Measurements from ENCODE around the gene SKOR2.
A peak's percentile ranks its signal among the peaks of the same experiment; 100 is the strongest.
"Not testable (repeated sequence)": the region's sequence is repeated elsewhere in the genome, so short reads cannot be mapped to it uniquely, and the experiment has no call there.

Gene SKOR2

GRCh38 chr18:47187721-47188120 is 63.7 kb downstream of the SKOR2 start:
- no peak for DNase-seq

DNA sequence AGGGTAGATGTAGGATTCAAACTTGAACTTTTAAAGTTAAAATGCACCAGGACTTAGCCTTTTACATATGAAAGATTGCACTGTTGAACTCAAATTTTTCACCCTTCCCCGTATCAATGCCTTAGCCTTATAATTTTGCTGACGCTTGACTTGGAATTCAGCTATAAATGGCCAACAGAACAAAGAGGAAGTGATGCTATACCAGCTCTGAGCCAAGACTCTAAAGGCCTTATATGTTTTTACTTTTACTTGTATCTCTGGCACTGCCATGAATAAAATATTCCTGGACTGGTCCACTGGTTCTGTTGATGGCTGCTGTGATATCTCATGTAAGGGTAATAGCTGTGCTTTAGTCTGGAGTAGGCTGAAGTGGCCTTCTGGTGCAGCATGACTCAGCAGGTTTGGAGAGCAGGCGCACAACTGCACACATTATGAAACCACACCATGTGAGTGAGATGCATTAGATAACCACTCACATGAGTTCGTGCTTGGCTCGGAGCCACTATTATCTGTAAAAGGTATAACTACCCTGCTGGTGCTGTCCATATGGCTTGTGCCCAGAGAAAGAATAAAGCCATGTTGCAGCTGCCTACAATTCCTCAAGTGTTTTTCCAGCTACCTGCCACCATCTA is 66.9 kb downstream of the SKOR2 start:
- no peak for DNase-seq

DNA sequence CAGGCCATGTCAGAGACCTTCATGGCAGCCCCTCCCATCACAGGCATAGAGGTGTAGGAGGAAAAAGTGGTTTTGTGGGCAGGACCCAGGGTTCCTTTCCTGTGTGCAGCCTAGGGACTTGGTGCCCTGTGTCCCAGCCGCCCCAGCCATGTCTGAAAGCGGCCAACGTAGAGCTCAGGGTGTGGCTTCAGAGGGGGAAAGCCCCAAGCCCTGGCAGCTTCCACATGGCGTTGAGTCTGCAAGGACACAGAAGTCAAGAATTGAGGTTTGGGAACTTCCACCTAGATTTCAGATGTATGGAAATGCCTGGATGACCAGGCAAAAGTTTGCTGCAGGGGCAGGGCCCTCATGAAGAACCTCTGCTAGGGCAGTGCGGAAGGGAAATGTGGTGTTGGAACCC is 69.3 kb downstream of the SKOR2 start:
- DNase-seq = not testable (repeated sequence)

- no peak for DNase-seq
Observed at GRCh38 chr18:47180765-47181164, 70.7 kb downstream of the SKOR2 start.

DNA sequence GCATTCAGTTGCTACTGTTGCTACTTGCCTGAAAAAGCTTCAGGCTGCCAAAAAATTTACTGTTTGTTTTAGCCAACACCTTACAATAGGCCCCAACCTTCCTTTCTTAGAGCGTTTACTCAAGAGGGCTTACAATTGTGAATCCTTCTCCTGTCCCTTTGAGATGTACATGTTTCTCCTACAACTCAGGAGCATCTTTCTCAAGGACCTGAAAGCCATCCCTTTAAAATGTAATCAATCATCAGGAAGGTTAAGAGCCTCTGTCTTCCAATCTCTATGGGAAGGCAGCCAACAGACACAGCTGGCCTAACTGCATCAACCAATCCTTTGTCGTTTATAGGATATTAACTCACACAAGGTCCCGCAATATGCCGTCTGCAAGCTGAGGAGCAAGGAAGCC is 71.9 kb downstream of the SKOR2 start:
- no peak for DNase-seq

DNA sequence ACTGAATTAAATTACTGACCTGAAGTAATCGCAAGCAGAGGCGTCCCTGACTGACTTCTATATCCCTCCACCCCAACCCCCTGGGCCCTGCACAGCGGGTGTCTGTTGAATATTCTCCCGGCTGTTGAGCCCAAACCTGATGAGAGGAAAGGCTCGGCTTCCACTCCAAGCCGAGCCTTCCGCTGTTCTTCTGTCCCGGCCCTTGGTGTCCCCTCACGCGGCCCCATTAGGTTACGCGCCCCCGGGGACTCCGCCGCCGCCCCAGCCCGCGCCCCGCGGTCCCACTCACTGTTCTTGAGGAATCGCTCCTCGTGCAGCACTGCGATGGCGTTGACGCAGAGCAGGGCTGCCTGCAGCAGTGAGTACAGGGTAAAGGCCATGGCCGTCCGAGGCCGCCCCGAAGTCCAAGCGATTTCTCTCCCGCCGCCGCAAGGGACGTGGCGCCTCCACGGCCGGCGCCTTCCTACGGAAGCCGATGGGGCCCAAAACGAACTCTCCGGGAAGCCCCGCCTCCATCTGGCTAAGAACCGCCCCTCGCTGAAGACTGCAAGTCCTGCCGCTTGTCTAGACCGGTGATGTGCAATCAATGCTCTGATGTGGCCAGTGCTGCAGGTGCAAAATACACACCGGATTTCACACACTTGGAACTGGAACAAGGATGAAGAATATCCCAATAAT is 75.4 kb downstream of the SKOR2 start, which contains the start of gene IER3IP1:
IER3IP1 (minus strand) TSS at position 467 of the 678 bp plus-strand sequence; CDS start at position 380, 87 bp downstream.
- peak; percentile 90 for DNase-seq

DNA sequence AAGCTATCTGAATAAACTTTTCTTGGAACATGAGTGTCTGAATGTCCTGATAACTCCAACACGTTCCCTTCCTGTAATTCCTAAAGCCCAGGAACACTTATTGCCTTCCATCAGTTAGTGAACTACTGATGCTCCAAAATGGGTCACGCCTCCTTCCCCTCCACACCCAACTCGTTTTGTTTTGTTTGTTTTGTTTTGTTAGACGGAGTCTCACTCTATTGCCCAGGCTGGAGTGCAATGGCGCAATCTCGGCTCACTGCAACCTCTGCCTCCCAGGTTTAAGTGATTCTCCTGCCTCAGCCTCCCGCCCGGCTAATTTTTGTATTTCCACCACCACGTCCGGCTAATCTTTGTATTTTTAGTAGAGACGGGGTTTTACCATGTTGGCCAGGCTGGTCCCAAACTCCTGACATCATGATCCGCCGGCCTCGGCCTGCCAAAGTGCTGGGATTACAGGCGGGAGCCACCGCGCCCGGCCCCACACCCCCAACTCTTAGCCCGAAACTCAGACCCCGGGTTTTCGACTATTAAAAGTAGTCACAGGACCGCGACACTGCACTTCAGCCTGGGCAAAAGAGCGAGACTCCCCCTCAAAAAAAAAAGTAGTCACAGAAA is 76.1 kb downstream of the SKOR2 start:
- no peak for DNase-seq

- no peak for DNase-seq
Observed at GRCh38 chr18:47174545-47175116, 76.8 kb downstream of the SKOR2 start.

GRCh38 chr18:47172476-47172875 is 79.0 kb downstream of the SKOR2 start:
- no peak for DNase-seq

DNA sequence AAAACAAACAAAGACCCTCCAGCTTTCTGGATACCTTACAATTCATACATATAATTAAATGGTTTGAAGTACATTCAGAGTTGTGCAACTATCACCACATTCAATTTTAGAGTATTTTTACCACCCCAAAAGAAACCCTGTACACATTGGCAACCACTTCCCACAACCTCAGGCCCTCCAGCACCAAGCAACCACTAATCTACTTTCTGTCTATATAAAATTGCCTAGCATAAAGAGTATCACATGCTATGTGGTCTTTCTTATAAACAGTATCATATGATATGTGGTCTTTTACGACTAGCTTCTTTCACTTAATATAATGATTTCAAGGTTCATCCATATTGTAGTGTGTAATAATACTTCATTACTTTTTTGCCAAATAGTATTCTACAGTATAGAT is 82.5 kb downstream of the SKOR2 start:
- DNase-seq = no peak

DNA sequence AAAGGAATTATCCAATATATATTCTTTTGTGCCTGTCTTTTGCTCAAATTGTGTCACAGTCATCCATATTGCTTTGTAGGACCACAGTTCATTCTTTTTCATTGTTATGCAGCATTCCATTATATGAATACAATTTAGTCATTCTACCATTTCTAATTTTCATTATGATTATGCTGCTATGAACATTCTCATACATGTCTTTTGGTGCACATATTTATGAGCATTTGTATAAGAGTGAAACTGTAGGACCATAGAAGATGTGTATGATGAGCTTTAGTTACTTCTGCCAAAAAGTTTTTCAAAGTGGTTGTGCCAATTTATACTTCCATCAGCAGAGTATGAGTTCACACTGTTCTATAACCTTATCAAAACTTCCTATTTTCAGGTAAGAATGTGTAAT is 83.0 kb downstream of the SKOR2 start:
- no peak for DNase-seq

DNA sequence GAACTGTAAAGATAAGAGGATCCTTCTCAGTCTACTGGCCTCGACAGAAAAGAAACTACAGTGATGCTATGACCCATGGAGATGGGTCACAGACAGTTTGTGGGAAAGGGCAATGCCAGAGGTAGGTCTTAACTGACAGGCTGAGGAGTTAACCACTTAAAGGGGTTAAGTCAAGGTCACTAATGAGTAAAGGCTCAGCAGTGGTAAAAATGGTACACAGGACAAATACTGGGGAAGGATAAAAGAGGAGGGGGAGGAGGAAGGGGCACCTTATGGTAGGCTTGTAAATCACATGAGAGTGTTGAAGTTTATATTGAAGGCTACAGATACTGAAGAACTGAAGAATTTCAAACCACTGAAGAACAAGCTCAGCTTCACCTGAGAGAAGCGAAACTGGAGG is 85.2 kb downstream of the SKOR2 start:
- DNase-seq = no peak

DNA sequence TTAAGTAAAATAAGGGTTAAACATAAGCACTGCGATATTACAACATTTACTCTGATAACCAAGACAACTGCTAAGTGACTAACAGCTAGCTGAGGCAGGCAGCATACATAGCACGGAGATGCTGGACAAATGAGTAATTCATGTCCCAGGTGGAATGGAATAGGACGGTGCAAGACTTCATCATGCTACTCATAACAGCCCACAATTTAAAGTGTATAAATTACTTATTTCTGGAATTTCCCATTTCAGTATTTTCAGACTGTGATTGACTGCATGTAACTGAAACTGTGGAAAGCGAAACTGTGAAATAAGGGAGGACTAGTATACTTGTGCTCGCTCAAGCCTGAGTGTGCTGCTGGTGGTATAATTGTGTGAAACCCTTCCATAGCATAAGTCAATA is 88.2 kb downstream of the SKOR2 start:
- no peak for DNase-seq

GRCh38 chr18:47160256-47160655 is 91.2 kb downstream of the SKOR2 start:
- DNase-seq = no peak

DNA sequence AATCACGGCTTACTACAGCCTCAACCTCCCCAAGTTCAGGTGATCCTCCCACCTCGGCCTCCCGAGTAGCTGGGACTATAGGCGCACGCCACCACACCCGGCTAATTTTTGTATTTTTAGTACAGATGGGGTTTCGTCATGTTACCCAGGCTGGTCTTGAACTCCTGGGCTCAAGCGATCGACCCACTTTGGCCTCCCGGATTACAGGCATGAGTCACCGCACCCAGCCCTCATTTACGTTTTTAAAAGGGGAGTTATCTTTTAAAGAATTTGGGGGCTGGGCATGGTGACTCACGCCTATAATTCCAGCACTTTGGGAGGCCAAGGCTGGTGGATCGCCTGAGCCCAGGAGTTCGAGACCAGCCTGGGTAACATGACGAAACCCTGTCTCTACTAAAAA is 93.1 kb downstream of the SKOR2 start:
- DNase-seq = not testable (repeated sequence)
